CD8-positive, alpha-beta memory T cell (primary cell): ENCODE results near the gene C17orf75. TPM values are rescaled to one million over a fixed set of nuclear protein-coding genes. Genes with fewer than 3 reads are reported as not detected.

ENCODE experiments used
- CTCF ChIA-PET: fragments of 350-600 bp; sonication (Branson Sonifier 250); formaldehyde crosslinking; loops from one replicate; lab custom pipeline; 2021; ENCODE audit warnings: antibody characterized with exemption; lab: Charles Lee
- POLR2A ChIA-PET: fragments of 350-600 bp; sonication (Branson Sonifier 250); formaldehyde crosslinking; loops from one replicate; lab custom pipeline; 2021; ENCODE audit warnings: antibody characterized with exemption; lab: Charles Lee
- DNase-seq, 5 donors: peaks; one replicate each; pipeline versions ENCODE4 v3.0.0 to v3.0.0-alpha.2; 2020 to 2022; ENCODE audit warnings: mixed read lengths in 1 of 5
- H3K27ac ChIP-seq: one replicate; pipeline ENCODE4 v1.7.0; 2013; ENCODE audit warnings: low read depth, mild to moderate bottlenecking, low read length, moderate library complexity
- H3K27me3 ChIP-seq: 2 replicates; pipeline ENCODE4 v1.7.0; 2013; ENCODE audit warnings: low read length, mild to moderate bottlenecking; ENCODE audit not compliant: insufficient read depth, poor library complexity, severe bottlenecking
- H3K36me3 ChIP-seq: 2 replicates; pipeline ENCODE4 v1.7.0; 2013; ENCODE audit warnings: mild to moderate bottlenecking, low read length, moderate library complexity; ENCODE audit not compliant: insufficient read depth
- H3K4me1 ChIP-seq: 2 replicates; pipeline ENCODE4 v1.7.0; 2013; ENCODE audit warnings: mild to moderate bottlenecking, low read length, moderate library complexity; ENCODE audit not compliant: insufficient read depth
- H3K4me3 ChIP-seq: 2 replicates; pipeline ENCODE4 v1.7.0; 2013; ENCODE audit warnings: mild to moderate bottlenecking, low read length
- H3K9me3 ChIP-seq: 2 replicates; pipeline ENCODE4 v1.7.0; 2013; ENCODE audit warnings: mild to moderate bottlenecking, low read length
- H3K27ac Mint-ChIP-seq, 8 donors: one replicate each; pipeline ENCODE4 v1.8.0; 2020 to 2021; ENCODE audit warnings: mixed read lengths in 8 of 8, mild to moderate bottlenecking in 6 of 8, inconsistent platforms in 3 of 8, moderate library complexity in 3 of 8
- H3K27me3 Mint-ChIP-seq, 2 donors: one replicate each; pipeline ENCODE4 v1.8.0; 2020 to 2021; ENCODE audit warnings: mixed read lengths in 2 of 2, mild to moderate bottlenecking in 1 of 2, moderate library complexity in 1 of 2
- H3K36me3 Mint-ChIP-seq, 3 donors: one replicate each; pipeline ENCODE4 v1.8.0; 2020 to 2021; ENCODE audit warnings: mixed read lengths in 3 of 3, inconsistent platforms in 1 of 3, mild to moderate bottlenecking in 1 of 3
- H3K4me1 Mint-ChIP-seq, 3 donors: one replicate each; pipeline ENCODE4 v1.8.0; 2020 to 2021; ENCODE audit warnings: mixed read lengths in 3 of 3, inconsistent platforms in 1 of 3, mild to moderate bottlenecking in 1 of 3
- H3K4me3 Mint-ChIP-seq, 7 donors: one replicate each; pipeline ENCODE4 v1.8.0; 2020 to 2021; ENCODE audit warnings: mixed read lengths in 7 of 7, mild to moderate bottlenecking in 6 of 7, moderate library complexity in 4 of 7, inconsistent platforms in 2 of 7
- H3K9me3 Mint-ChIP-seq, 5 donors: one replicate each; pipeline ENCODE4 v1.8.0; 2020 to 2022; ENCODE audit warnings: mixed read lengths in 5 of 5, mild to moderate bottlenecking in 3 of 5, moderate library complexity in 2 of 5, inconsistent platforms in 1 of 5
- polyA plus RNA-seq: library from polyadenylated mRNA; unstranded; fragments of 300-500 nt; fragmentation: Illumina TruSeq; gene quantifications from one replicate; pipeline ENCODE4 v1.2.3, GENCODE V29; 2021
- total RNA-seq, 2 experiments: library from RNA; stranded (reverse); gene quantifications; one replicate each; pipeline ENCODE4 v1.2.3, GENCODE V29; 2021

Gene C17orf75
- total and polyA plus RNA-seq, 3 experiments from 2014 or later: 12.6 to 33.4 (median 24.7) TPM

DNA sequence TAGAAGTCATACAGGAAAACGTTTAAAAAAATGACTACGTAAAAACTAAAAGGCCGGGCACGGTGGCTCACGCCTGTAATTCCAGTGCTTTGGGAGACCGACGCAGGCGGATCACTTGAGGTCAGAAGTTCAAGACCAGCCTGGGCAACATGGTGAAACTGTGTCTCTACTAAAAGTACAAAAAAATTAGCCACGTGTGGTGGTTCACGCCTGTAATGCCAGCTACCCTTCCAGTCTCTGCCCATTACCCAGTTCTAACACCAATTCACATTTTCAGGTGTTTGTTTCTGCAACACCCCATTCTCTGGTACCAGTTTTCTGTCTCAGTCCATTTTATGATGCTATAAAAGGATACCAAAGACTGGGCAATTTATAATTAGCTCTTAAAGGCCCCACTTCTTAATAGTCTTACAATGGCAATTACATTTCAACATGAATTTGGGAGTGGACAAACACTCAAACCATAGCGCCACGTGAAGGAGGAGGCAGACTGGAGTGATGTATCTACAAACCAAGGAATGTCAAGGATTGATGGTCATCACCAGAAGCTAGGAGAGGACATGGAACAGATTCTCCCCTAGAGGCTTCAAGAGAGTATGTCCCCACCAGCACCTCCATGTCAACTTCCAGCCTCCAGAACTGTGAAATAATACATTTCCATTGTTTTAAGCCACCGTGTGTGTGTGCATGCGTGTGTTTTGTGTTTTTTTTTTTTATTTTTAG, 791 bp upstream of the C17orf75 start:
- no peaks in the 10 kb centered on the region for H3K27me3 Mint-ChIP-seq
- H3K27ac Mint-ChIP-seq: peak overlapping the region; percentile 80 to 96 (median 90)
- H3K9me3 Mint-ChIP-seq: no peaks in the 10 kb centered on the region
- DNase-seq: no peak
- ChIA-PET CTCF (interaction anchor here (1.0 kb wide), 1 partner anchor 102 kb away, joined by 3 read pairs; the partner anchor contains the start of gene PSMD11), POLR2A (interaction anchor here (0.6 to 2.0 kb wide), 3 partner anchors 8 to 21 kb away, joined by 3 to 10 read pairs (median 3); no protein-coding TSS in a partner anchor)
- no peaks in the 10 kb centered on the region for H3K9me3 ChIP-seq
- peaks cover 0 to 26% (median 1%) of the 10 kb centered on the region in 3 donors for H3K36me3 Mint-ChIP-seq
- H3K4me1 Mint-ChIP-seq: peaks cover 20 to 29% (median 21%) of the 10 kb centered on the region in 3 donors
- peak overlapping the region; percentile 55 for H3K27ac ChIP-seq
- H3K4me3 Mint-ChIP-seq: peak overlapping the region; percentile 84 to 97 (median 87)
- H3K4me1 ChIP-seq: peaks cover 13% of the 10 kb centered on the region
- peak overlapping the region; percentile 54 for H3K4me3 ChIP-seq
- H3K27me3 ChIP-seq: no peaks in the 10 kb centered on the region
- no peaks in the 10 kb centered on the region for H3K36me3 ChIP-seq

DNA sequence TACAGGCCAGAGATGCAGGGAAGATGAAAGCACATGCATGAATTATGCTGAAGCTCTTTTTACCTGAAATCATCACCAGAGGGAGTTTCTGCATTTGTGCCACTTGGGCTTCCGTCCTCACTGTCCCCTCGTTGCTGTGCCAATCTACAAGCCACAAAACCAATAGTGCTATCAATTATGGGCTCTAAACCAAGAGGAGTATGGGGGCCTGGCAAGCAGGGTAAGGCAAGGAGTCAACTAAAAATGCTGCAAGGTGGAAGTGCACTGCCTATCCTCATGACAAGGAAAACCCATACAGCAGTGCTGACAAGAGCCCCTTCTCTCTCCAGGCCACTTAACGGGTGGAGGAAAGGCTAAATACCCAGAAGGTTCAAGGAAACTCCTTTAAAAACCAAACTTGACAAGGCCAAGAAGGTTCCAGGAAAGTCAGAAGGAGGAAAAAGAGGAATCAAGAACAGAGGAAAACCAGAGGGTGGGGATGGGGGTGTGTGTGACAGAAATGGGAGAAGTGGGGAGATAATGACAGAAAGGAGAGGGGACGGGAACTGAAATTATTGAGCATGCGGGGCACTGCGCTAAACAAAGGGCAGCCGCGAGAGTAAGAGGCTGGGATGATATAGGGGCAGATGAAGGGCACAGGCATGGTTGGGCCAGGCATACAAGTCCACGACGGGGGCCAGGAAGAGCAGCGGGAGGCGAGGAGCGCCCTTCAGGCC, 674 bp downstream of the C17orf75 start:
- DNase-seq: peak; percentile 27 to 74 (median 61)
- Histone ChIP-seq H3K27ac (peak overlapping the region; percentile 55), H3K27me3 (no peaks in the 10 kb centered on the region), H3K4me1 (peaks cover 13% of the 10 kb centered on the region), H3K36me3 (peaks cover 7% of the 10 kb centered on the region), H3K4me3 (peak overlapping the region; percentile 81), H3K9me3 (no peaks in the 10 kb centered on the region)
- Mint-ChIP-seq H3K4me3 (peak overlapping the region; percentile 84 to 97 (median 87)), H3K36me3 (peaks cover 0 to 37% (median 3%) of the 10 kb centered on the region in 3 donors), H3K9me3 (no peaks in the 10 kb centered on the region), H3K27me3 (no peaks in the 10 kb centered on the region), H3K4me1 (peaks cover 20 to 29% (median 21%) of the 10 kb centered on the region in 3 donors), H3K27ac (peak overlapping the region; percentile 80 to 97 (median 92))
- POLR2A ChIA-PET: interaction anchor here (0.6 to 2.0 kb wide), 5 partner anchors 10 to 103 kb away, joined by 3 to 10 read pairs (median 3); partner anchors contain the start of gene PSMD11
- CTCF ChIA-PET: interaction anchor here (0.9 to 1.5 kb wide), 3 partner anchors 10 to 21 kb away, joined by 3 read pairs; no protein-coding TSS in a partner anchor

GRCh38 chr17:32335687-32336086, 6.3 kb downstream of the C17orf75 start:
- no peak for DNase-seq
- H3K27me3 ChIP-seq: no peaks in the 10 kb centered on the region
- H3K4me1 ChIP-seq: peaks cover 10% of the 10 kb centered on the region
- no peak overlapping the region for H3K4me3 Mint-ChIP-seq
- H3K36me3 Mint-ChIP-seq: peaks cover 0 to 64% (median 10%) of the 10 kb centered on the region in 3 donors
- H3K27ac ChIP-seq: no peak overlapping the region
- ChIA-PET POLR2A (no interaction called here), CTCF (interaction anchor here (1.7 kb wide), 1 partner anchor 16 kb away, joined by 4 read pairs; no protein-coding TSS in a partner anchor)
- H3K27ac Mint-ChIP-seq: peak overlapping the region in 1 of 8 donors; percentile 45
- no peaks in the 10 kb centered on the region for H3K9me3 Mint-ChIP-seq
- no peaks in the 10 kb centered on the region for H3K9me3 ChIP-seq
- H3K4me1 Mint-ChIP-seq: peaks cover 13 to 18% (median 15%) of the 10 kb centered on the region in 3 donors
- no peaks in the 10 kb centered on the region for H3K27me3 Mint-ChIP-seq
- H3K4me3 ChIP-seq: no peak overlapping the region
- peaks cover 22% of the 10 kb centered on the region for H3K36me3 ChIP-seq

DNA sequence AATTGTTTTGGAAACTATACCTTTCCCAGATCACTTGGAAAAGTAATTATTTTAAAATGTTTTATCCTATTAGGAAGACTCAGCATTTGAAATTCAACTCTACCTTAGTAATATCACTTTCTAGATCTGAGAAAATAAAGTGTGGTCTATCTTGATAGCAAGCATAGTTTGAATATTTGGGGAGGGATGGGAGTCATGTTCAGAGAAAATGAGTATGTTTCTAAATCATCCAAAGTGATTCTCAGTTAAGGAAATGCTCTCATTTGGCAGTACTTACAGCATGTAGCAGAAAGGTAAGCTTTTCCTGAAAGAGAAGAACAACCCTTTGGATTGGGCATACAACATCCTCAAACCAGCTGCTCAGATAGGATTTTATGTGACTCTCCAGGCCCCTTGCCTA, 6.9 kb downstream of the C17orf75 start:
- H3K27ac Mint-ChIP-seq: peak overlapping the region in 1 of 8 donors; percentile 18
- no peaks in the 10 kb centered on the region for H3K27me3 Mint-ChIP-seq
- CTCF ChIA-PET: interaction anchor here (1.7 kb wide), 1 partner anchor 15 kb away, joined by 4 read pairs; no protein-coding TSS in a partner anchor
- no peaks in the 10 kb centered on the region for H3K9me3 ChIP-seq
- peaks cover 0 to 63% (median 10%) of the 10 kb centered on the region in 3 donors for H3K36me3 Mint-ChIP-seq
- no peak for DNase-seq
- peaks cover 22% of the 10 kb centered on the region for H3K36me3 ChIP-seq
- no peak overlapping the region for H3K27ac ChIP-seq
- peaks cover 19 to 22% (median 21%) of the 10 kb centered on the region in 3 donors for H3K4me1 Mint-ChIP-seq
- H3K4me1 ChIP-seq: peaks cover 16% of the 10 kb centered on the region
- no peaks in the 10 kb centered on the region for H3K27me3 ChIP-seq
- H3K9me3 Mint-ChIP-seq: no peaks in the 10 kb centered on the region
- H3K4me3 Mint-ChIP-seq: no peak overlapping the region
- POLR2A ChIA-PET: no interaction called here
- no peak overlapping the region for H3K4me3 ChIP-seq

DNA sequence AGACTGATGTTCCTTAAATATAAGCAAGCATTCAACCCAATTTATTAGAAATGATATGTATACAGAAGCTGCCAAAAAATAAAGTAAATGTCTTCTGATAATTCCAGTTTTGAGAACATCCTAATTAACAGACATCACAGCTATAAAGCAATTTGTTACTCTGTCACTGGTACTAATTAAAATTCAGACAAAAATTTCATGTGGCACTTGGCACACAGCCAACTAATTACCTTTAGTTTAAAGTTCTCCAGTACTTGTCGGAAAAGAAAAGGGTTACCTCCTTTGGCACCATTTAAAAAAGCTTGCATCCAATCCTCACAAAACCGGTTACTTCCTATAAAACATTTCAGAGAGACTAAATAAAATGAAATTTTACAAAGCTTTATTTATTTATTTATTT, 8.8 kb downstream of the C17orf75 start:
- DNase-seq: no peak
- no peak overlapping the region for H3K4me3 ChIP-seq
- Mint-ChIP-seq H3K36me3 (peaks cover 0 to 49% (median 10%) of the 10 kb centered on the region in 3 donors), H3K4me1 (peaks cover 20 to 22% (median 22%) of the 10 kb centered on the region in 3 donors), H3K9me3 (no peaks in the 10 kb centered on the region), H3K4me3 (no peak overlapping the region), H3K27me3 (no peaks in the 10 kb centered on the region), H3K27ac (no peak overlapping the region)
- no peaks in the 10 kb centered on the region for H3K9me3 ChIP-seq
- H3K4me1 ChIP-seq: peaks cover 22% of the 10 kb centered on the region
- peaks cover 22% of the 10 kb centered on the region for H3K36me3 ChIP-seq
- H3K27me3 ChIP-seq: no peaks in the 10 kb centered on the region
- ChIA-PET CTCF (interaction anchor here (1.8 kb wide), 1 partner anchor 15 kb away, joined by 3 read pairs; no protein-coding TSS in a partner anchor), POLR2A (no interaction called here)
- H3K27ac ChIP-seq: no peak overlapping the region

DNA sequence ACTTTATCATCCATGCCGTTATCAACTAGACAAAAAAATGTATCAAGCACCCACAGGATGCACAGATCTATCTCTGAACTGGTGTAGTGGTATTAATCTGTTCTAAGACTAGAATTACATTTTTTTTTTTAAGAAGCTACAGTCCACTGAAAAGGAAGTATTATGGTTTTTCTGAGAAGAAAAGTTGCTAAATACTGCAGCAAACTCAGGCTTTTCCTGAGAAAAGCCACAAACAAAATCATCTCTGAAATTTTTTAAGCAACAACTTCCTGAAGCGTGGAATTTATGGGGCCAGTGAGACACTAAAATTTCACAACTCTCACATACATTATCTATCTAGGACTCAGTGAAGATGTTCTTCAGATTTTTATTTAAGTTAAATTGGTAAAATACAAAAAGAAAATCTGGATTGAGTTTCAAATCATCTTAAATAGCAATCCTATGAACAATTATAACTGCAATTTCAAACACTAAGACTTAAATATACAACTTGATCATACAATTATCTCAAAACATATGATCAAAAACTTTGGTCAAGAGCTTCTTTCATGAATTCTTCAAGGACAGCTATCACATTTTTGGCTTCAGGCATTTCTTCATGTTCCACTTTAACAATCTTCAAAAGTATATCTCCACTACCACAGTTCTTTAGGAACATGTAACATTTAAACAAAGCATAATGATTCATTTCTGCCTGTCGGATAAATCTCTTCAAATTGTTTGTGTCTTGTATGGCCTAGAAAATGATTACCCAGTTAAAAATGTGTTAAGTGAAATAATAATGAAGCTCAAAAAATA, 10.5 kb downstream of the C17orf75 start:
- no peak overlapping the region for H3K27ac ChIP-seq
- DNase-seq: no peak
- ChIA-PET POLR2A (interaction anchor here (0.9 kb wide), 1 partner anchor 10 kb away, joined by 3 read pairs; no protein-coding TSS in a partner anchor), CTCF (interaction anchor here (1.0 to 3.4 kb wide), 2 partner anchors 9 to 12 kb away, joined by 3 to 15 read pairs; no protein-coding TSS in a partner anchor)
- H3K9me3 ChIP-seq: no peaks in the 10 kb centered on the region
- Mint-ChIP-seq H3K36me3 (peaks cover 0 to 36% (median 7%) of the 10 kb centered on the region in 3 donors), H3K27ac (peak overlapping the region; percentile 45 to 93 (median 77)), H3K27me3 (no peaks in the 10 kb centered on the region), H3K4me3 (peak overlapping the region in 6 of 7 donors; percentile 28 to 74 (median 52)), H3K4me1 (peaks cover 20 to 22% (median 22%) of the 10 kb centered on the region in 3 donors), H3K9me3 (no peaks in the 10 kb centered on the region)
- peaks cover 22% of the 10 kb centered on the region for H3K4me1 ChIP-seq
- peaks cover 16% of the 10 kb centered on the region for H3K36me3 ChIP-seq
- H3K27me3 ChIP-seq: no peaks in the 10 kb centered on the region
- no peak overlapping the region for H3K4me3 ChIP-seq

- DNase-seq: no peak
Observed at GRCh38 chr17:32330147-32330546, 11.8 kb downstream of the C17orf75 start.

More at GRCh38 chr17:32330147-32330546, 11.8 kb downstream of the C17orf75 start:
- H3K9me3 Mint-ChIP-seq: no peaks in the 10 kb centered on the region
- H3K4me1 Mint-ChIP-seq: peaks cover 20 to 22% (median 22%) of the 10 kb centered on the region in 3 donors
- Histone ChIP-seq H3K4me1 (peaks cover 22% of the 10 kb centered on the region), H3K36me3 (peaks cover 7% of the 10 kb centered on the region), H3K4me3 (no peak overlapping the region), H3K27me3 (no peaks in the 10 kb centered on the region), H3K9me3 (no peaks in the 10 kb centered on the region), H3K27ac (no peak overlapping the region)
- H3K4me3 Mint-ChIP-seq: no peak overlapping the region
- H3K27ac Mint-ChIP-seq: peak overlapping the region; percentile 35 to 91 (median 67)
- H3K36me3 Mint-ChIP-seq: peaks cover 0 to 25% (median 7%) of the 10 kb centered on the region in 3 donors
- ChIA-PET POLR2A (interaction anchor here (0.6 kb wide), 1 partner anchor 136 kb away, joined by 3 read pairs; no protein-coding TSS in a partner anchor), CTCF (interaction anchor here (0.8 to 3.4 kb wide), 2 partner anchors 11 kb away, joined by 3 to 15 read pairs; no protein-coding TSS in a partner anchor)
- H3K27me3 Mint-ChIP-seq: no peaks in the 10 kb centered on the region
